Left kidney (tissue), 8 donors: ENCODE data around the gene GSDMA. TPM values are rescaled to one million over a fixed set of nuclear protein-coding genes. Genes with fewer than 3 reads are reported as not detected.

Experiments
- DNase-seq: peaks from one replicate; pipeline ENCODE4 v3.0.0-alpha.2; 2013
- long read RNA-seq, 8 donors: transcript quantifications; one replicate each; lab custom pipeline, GENCODE V29; 2026
- polyA plus RNA-seq: library from polyadenylated mRNA; unstranded; fragments of 120-200 nt; gene quantifications from one replicate; pipeline ENCODE4 v1.2.1, GENCODE V29; 2013; ENCODE audit not compliant: insufficient read length

GSDMA gene, protein sequence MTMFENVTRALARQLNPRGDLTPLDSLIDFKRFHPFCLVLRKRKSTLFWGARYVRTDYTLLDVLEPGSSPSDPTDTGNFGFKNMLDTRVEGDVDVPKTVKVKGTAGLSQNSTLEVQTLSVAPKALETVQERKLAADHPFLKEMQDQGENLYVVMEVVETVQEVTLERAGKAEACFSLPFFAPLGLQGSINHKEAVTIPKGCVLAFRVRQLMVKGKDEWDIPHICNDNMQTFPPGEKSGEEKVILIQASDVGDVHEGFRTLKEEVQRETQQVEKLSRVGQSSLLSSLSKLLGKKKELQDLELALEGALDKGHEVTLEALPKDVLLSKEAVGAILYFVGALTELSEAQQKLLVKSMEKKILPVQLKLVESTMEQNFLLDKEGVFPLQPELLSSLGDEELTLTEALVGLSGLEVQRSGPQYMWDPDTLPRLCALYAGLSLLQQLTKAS
- polyA plus RNA-seq: 2.9 TPM
- long read RNA-seq, donor 1: 0 reads
- long read RNA-seq, donor 2: 0 reads
- long read RNA-seq, donor 3: 0 reads
- long read RNA-seq, donor 4: 0 reads
- long read RNA-seq, donor 5: 0 reads
- long read RNA-seq, donor 6: 0 reads
- long read RNA-seq, donor 7: 0 reads
- long read RNA-seq, donor 8: 0 reads

DNA sequence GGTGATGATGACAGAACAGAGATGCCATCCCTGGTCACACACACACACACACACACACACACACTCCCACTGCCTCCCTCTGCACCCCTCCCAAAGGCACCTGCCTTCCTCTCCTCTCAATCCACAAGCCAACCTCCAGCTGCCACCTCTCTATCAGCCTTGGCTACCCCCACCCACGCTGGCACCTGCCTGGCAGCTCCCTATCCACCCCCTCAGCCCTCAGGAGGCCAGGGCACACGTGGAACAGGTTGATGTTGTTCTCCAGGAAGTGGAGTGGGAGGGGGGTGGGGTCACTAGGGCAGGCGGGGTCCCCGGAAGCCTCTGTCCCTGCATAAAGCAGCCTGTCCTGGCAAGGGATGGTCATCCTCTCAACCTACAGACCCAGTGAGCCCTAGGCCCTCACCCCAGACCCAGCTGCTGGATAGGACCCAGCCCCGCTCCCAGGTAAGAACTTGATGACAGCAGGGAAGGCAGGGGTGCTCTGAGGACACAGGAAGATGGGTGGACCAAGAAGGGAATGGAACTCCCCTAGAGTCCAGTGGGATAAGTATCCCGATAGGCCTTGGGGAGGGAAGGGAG is at the start of gene GSDMA:
TSS of gene GSDMA (plus strand) at position 363 of the 579 bp plus-strand sequence. CDS start 2,684 bp downstream, outside the sequence.
- DNase-seq: no peak

DNA sequence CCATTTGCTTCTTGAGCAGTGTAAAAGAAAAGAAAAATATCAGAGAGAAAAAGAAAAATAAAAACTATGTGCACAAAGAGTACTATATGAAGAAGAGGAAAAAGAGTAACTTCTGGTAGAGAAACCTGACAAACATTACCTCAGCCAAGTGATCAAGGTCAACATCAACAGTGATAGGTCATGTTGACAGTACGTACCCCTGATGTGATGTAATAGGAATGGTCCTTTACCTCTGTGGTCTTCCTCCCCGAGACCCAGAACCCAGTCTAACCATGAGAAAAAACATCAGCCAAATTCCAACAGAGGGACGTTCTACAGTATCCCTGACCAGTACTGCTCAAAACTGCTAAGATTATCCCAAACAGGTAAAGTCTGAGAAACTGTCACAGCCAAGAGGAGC is 48.8 kb upstream of the GSDMA start:
- no peak for DNase-seq

DNA sequence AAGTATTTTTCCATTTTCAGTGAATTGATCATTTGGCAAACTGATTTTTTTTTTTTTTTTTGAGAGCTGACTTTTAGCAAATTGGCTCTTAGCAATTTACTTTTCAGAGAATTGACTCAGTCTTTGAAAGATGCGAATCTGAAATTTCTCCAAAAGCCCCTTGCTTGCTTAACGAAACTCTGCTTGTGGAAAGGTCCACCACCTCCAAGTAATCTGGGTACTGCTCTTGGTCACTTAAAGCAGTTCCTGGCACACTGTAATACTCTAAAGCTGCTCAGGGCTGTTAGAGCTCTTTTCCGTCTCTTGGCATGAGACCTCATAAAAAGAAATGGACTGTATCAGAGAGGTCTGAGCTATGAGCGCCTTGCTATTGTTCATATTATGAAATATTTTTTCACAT is 47.2 kb upstream of the GSDMA start:
- no peak for DNase-seq

DNA sequence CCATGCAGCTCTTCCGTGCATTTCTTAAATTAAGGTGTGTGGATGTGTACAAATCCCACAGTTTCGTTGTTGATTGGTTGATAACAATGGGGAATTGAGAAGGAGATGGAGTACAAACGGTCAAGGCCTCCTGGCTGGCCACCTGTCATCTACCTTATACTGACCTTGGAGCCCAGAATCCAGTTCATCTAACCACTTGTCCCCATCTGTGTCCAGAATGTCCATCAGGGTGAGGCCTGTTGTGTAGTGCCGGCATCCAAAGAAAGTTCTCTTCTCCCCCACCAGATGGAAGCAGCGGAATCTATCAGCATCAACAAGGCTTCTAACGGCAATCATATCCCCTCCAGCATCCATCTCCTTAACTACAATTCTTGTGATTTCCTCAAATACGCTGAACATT is 45.9 kb upstream of the GSDMA start:
- DNase-seq: no peak

DNA sequence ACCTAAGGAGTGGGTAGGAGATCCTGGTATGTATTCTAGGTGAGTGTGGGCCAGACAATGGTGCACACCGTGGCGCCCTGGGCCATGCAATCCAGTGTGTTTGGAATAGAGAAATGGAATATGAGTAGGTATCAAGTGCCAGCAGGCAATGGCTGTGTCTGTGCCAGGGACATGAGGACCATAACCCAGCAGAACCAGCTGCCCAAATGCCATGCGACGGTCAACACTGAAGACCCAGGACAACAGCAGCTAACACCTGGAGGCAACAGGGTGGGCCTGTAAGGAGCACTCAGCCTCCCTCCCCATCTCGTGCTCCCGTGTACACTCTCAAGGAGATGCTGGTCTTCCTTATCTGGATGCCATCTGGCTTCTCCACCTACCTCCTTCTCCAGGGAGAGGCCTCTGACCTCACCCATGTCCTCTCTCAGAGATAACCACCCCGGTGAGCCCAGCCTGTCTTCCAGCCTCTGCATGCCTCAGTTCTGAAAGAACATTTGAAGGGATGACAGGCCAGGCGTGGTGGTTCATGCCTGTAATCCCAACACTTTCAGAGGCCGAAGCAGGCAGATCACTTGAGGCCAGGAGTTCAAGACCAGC is 43.6 kb upstream of the GSDMA start:
- DNase-seq: no peak

DNA sequence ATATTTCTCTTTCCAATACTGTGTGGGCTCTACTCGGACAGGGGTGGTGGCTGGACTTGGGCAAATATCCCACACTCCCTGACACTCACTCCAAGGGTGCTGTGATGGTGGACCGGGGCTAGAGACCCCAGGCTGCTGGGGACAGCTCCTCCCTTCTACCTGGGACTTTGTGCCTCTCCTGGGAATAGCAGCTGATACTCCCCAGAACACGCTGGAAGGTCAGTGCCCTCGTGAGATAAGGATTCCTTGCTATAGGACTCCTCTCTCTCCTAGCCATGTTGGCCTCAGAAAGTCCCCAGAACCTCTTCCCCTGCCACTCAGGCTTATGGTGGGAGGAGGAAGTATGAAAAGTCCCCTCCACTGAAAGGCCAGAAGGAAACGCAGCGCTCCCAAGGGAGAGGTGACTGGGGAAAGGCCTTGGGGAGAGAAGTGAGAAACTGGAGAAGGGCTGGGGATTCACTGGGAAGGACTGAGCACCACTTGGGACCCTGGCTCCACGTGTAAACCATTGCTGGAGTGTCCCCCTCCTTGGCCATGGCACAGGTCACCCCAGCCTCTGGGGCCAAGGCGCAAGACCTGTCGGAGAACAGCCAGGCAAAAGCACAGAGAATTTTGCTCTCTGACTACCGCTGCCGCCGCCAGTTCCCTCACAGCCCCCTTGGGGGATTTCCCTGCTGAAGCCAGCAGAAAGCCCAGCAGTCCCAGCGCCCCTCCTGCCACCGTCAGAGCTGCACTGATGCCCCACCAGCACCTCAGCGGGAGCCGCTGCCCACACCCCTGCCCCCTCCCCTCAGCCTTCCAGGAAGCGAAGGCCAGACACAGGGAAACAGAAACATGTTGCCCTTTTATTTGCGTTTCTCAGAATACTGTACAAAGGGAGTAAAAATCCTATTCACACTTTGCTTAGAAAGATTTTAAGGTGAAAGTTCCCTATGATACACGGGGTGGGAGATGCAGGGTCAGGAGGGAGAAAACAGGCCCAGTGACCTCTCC is 42.3 kb upstream of the GSDMA start:
- no peak for DNase-seq

DNA sequence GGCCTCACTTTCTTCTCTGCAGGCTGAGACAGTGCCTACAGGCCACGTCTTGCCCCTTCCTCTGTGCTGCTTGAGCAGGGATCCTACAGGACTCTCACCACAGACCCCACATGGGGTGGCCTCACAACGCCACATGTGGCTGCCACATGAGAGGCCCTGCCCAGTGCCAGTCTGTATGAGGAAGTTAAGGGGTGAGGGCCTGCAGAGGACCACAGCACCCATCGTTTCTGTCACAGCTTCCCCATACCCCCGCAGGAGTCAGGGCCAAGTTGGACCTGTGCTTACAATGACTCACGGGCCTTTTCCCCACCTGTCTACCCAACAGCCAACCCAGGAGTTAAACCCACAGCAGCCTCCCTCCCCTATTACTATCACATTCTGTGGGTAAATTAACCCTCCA is 41.5 kb upstream of the GSDMA start:
- DNase-seq: no peak

DNA sequence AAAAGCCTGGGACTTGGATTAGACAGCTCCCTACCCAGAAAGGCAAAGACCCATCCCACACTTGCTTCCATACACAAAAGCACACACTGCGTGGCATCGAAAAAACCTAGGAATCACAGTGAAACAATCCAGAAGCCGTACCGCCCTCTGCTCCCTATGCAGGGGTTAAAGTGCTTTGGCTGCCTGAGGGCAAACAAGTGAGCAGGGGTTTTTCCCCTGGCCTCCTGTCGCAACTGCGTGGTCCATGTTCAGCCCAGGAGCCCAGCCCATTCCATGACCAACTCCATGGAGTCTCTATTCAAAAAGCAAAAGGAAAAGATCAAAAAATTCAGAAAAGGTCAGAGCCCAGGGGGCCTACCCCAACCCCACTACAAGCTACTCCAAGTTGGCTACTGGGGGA is 40.8 kb upstream of the GSDMA start:
- DNase-seq: no peak

DNA sequence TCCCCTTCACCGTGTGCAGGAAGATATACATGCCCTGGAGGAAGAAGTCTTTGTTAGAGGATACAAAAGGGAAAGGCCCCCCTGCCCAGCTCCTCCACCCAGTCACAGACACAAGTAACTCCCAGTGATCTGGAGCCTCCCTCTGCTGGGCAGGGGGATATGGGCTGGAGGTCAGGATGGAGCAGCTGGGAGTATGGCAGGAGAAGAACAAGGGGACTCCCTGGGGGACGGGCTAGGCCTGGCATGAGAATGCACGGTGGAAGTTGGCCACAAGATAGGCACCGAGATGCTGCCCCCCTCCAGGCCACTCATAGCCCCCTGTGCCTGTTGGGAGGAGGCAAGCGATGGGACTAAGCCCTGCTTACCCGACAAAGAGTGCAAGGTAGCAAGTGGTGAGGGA is 39.6 kb upstream of the GSDMA start:
- DNase-seq: no peak

DNA sequence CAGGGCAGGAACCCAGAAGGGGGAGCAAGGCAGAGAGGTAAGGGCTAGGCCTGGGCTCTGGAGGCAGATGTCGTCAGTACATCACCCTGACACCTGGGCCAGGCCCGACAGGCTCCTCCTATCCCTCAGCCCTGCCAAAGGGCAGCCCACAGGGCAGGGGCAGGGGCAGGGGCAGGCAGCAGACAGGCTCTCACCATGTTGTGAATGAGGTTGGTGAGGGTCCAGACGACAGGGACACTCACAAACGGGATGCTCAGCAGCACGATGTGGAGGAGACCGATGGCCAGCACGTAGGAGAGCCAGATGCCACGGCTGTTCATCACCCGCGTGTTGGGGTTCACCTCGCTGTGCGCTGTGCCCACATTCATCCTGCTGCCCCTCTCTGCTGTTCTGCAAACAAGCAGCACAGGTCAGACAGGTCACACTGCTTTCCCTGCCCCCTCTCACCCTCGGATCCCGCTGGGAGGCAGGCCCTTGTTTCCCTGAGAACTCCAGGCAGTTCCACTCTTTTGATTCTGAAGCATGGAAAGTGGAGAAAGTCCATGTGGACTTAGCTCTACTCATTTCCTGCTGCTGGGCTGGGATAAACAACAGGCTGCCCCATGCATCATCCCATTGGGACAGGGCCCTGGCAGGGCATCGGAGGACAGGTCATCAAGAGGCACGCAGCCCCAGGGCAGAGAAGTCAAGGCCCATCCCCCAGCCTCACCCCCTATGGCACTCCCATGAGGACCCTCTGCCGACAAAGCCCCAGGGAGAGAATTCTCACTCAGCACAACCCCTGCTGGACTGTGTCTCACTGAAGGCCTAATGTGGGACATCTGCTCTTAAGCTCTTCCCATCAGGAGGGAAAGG is 38.7 kb upstream of the GSDMA start:
- DNase-seq: no peak

DNA sequence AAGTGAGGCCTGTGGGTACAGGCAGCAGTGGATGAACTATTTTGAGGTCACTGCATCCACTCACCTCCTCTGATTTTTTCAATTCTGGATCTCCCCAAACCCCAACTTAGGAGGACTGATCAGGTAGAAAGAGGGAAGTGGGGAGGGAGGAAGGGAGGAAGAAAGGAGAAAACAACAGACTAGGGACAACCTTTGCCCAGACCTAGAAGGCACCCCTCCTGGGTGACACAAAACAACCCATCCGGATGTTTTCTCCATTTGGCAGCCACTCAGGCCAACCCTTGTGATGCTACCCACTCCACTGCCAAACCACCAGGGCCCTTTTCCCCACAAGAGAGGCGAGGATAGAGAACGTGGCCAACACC is 38.1 kb upstream of the GSDMA start:
- DNase-seq: no peak

DNA sequence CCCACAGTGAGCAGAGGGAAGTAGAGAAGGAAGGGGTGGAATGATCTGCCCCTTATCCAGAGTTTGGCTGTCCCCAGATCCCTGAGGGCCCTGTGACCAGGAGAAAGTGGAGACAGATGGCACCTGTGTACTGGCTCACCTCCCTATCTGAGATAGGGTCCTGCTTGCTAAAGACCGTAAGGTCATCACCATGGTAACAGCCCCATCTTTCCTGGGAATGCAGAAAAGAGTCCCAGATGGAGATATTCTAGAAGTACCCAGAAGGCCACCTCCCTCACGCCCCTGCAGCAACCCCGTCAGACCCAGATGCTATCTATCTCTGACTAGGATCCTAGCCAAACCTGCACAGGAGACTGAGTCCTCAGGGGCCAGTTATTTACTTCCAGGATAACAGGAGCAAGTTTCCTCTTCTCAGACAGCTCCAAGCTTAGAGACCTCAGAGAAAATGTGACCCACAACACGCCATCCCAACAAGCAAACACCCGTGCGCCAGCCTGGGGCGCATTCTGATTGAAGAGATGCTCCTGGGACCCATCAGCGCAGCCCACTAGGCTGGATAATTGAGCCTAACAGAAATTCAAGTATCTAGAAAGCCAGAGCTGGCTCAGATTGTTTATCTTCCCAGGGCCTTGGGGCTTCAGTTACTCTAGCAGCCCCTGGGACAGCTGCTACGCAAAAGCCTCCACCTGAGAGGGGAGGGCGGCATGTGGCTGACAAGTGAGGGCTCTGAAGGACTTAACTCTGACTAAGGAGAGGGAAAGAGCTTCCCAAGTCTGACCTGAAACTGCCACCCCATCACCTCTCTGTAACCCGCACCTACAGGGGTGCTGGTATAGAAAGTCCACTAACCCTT is 37.3 kb upstream of the GSDMA start:
- no peak for DNase-seq

DNA sequence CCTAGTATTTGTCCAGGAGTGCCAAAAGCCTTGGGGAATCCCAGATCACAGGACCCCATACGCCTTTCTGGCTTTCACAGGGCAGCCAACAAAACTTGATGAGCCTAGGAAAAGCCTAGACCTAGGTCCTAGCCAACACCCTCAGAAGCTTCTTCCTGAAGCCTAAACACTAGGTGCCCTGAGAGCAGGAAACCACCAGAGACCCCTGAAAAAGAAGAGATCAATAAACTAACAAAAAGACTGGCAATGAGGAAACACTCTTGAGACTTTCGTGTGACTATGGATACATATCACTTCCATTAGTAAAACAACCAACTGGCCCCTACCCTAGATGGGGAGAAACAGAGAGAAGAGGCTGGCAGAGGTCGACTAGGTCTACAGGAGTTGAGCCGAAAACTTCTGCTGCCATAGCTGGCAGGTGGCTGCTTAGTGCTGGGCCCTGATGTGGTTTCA is 36.6 kb upstream of the GSDMA start:
- no peak for DNase-seq

DNA sequence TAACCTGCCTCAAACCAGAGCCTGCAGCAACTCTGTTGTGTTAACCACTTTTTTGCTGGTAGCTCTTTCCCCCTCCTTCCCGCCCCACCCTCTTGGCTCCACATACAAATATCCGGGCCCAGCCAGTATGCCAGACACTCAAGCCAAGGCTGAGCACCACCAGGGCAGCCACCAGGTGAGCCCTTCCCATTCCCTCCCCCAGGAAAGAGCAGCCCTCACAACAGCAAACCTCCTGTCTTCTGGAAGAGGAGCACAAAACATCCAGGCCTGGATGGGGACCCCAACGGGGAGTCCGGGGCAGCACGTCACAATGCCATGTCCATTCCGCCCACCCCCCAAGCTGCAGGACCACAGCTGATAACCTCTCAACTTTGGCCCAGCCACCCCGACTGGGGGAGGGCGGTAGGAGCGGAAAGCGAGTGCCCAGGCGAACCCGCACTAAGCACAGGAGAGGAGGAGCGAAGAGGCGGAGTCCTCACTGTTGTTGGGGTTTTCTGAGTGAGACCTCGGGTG is 36.2 kb upstream of the GSDMA start:
- DNase-seq: no peak

DNA sequence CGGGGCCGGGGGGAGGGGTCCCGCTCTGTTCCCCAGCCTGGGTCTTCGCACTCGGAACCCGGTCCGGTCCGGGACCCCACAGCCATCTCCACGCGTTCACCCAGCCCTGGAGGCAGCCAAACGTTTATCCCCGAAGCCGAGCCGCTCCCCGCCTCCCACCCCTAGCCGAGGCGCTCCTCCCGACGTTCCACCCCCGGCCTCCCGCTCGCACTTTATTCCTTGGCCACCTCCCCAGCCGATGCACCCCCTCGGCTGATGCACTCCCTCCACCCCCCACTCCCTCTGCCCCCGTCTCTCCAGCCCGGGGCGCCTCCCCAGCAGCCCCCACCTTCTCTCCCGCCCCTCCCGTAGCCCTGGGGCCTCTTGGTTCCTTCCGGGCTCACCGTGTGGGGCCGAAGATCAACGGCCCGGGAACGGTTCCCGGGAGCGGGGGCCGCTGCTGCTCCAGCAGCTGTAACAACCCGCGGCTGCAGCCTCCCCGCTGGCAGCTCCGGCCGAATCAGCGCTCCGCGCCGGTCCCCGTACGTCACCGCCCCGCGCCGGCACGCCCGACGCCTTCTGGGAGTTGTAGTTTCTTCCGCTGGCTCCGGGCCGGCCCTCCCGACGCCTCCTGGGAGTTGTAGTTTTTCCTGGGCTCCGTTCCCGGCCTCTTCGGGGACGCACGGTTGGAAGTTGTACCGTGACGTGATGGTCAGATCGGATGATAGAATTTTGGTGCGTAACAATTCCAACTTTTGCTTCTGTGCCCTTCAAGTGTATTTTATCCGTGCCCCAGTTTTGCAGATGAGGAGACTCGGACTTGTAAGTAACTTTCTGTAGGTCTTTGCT is 35.5 kb upstream of the GSDMA start, which contains the start of the genes LRRC3C and ORMDL3:
TSS of gene LRRC3C (plus strand) at position 632 of the 828 bp plus-strand sequence. CDS start 13,792 bp downstream, outside the sequence.
TSS of gene ORMDL3 (minus strand) at position 501 of the 828 bp plus-strand sequence. CDS start 3,398 bp downstream, outside the sequence.
- DNase-seq: peak; percentile 93

DNA sequence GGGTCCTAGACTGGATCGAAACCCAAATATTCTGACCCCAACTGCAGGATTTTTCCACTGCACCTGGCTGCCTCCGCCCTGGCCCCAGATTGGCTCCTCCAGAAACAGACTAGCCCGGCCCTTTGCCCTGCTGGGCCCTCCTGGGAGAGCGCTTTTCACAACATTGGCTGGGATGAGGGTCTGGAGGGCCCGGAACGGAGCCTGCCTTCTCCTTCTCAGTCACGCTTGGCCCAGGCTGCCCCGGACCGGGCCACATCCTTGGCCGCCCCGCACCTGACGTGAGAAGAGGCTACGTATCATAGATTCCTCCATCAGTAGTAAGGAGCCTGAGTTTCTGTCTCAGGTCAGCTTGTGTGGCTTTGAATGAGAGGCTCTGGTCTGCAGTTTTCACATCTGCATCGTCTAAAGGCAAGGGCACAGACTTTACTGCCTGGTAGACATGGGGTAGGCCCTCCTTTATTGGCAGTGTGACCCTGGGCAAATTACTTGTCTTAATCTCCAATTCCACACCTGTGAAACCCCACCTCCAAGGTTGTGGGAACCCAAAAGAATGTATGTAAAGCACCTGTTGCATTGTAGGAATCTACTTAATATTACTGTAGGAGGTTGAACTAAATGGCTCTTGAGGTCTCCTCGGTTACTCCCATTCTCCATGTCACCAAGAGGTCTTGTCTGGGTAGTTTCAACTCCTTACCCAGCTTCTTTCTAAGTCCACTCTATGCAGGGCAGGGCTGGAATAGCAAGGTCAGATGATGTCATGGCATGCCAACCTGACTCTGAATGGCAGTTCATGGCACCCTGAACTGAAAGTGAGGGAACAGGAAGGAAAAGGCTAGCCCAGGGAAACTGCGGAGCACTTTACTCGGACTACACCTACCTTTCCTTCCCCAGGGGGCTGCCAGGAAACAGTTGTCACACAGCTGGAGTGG is 34.6 kb upstream of the GSDMA start:
- no peak for DNase-seq
